Right renal pelvis (tissue), 4 donors: ENCODE data around the gene EFNB3. TPM values are rescaled to one million over a fixed set of nuclear protein-coding genes. Genes with fewer than 3 reads are reported as not detected.
A peak's percentile ranks its signal among the peaks of the same experiment; 100 is the strongest.

Experiments used
- DNase-seq, 4 donors: peaks; one replicate each; pipeline ENCODE4 v3.0.0-alpha.2; 2013; ENCODE audit warnings: low read depth in 4 of 4, low spot score in 3 of 4, missing footprints in 1 of 4
- polyA plus RNA-seq, 4 donors: library from polyadenylated mRNA; unstranded; fragments of 120-200 nt; gene quantifications; one replicate each; pipeline ENCODE4 v1.2.1, GENCODE V29; 2013; ENCODE audit not compliant: insufficient read length in 4 of 4

The EFNB3 gene
- polyA plus RNA-seq, 4 donors = 19.0 to 29.4 (median 23.6) TPM

DNA sequence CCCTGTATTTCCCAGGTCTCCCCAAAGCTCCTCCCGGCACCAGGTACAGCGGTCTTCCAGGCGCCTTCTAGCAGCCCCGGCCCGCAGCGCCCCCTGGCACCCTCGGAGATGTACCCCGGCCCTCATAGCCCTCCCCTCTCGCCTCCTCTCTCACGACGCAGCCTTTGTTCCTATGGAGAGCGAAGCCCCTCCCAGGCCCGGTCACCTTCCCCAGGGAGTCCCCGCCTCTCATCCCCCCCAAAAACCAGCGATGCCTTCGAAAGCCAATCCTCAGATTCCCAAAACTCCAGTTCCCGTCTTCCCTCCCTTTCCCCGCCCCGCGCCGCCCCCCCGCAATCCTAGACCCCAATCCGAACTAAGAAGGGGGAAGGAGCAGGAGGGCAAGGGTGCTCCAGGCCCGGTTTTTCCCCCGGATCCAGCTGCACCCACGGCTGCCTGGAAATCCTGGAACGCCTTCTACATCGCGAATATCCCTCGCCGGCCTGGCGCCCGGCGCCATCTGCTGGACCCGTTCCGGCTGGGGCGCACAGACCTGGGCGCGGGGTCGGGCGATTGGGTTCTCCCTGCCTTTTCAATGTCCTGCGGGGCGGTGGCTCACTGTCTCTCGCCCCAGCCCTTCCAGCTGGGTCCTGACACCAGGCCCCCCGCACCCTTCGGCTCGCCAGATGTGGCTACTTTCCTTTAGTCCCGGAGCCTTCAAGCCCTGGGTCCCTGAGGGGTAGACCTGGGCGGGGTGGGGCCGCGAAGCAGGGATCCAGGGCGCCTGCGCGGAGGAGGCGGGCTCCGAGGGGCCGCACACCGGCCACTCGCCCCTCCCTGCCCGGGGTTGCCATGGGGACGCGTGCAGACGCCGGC, 12.1 kb downstream of the EFNB3 start, which contains the start of gene DNAH2:
TSS of gene DNAH2 (plus strand) at position 844 of the 855 bp plus-strand sequence. CDS start 1,991 bp downstream, outside the sequence.
- DNase-seq = peak; percentile 83 to 92 (median 87)

DNA sequence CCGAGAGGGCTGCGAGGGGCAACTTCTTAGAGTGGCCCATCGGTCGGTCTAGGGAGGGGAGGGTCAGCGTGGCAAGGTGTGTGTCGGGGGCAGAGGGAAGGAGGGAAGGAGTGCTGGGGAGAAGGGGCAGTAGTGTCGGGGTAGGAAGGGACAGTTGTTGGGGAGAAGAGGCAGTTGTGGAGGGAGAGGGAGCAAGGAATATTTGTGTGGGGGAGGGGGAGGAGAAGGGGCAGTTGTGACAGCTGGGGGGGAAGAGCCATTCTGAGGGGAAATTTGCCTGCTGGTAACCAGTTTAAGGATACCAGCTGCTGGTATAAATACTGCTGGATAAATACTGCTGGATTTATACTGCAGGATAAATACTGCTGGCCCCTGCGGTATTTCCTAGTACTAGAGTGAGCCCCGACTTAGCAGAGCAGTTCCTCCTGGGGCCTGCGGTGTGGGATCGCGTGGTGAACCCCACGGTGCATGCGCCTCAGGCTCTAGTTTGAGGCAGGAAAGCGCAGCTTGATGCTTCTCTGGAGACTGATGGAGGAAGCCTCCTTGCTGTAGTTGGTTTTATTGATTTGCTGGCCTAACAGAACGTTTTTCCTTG, 12.9 kb downstream of the EFNB3 start:
- DNase-seq = no peak

DNA sequence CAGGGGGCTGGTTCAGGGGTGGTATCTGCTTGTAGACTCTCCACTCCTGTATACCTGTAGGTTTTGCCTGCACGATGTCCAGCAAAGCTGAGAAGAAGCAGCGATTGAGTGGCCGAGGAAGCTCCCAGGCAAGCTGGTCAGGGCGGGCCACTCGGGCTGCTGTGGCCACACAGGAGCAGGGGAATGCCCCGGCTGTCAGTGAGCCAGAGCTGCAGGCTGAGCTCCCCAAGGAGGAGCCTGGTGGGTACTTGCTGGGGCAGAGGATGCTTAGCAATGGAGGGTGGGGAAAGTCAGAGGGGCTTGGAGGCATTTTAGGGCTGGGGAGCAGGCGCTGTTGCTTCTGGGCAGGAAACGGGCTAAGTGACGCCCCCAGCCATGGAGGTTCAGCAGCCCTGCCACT, 14.7 kb downstream of the EFNB3 start:
- no peak for DNase-seq

DNA sequence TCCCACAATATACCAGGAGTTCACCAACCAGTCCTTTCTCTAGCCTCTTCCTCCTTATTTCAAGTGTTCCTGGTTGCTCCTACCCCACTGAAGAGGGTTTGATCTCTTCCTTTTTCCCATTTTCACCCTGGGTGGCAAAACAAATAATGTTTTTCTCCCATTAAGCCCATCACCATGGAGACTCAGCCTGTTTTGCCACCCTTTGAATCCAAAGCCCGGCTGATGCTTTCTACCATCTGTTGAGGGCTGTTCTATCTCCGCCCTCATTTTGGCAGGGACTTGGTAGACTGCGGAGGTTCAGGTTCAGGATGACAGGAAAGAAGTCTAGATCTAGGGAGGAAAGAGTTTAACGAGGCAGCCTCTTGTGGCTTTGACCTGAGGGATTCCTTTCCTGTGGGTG, 15.1 kb downstream of the EFNB3 start:
- no peak for DNase-seq

DNA sequence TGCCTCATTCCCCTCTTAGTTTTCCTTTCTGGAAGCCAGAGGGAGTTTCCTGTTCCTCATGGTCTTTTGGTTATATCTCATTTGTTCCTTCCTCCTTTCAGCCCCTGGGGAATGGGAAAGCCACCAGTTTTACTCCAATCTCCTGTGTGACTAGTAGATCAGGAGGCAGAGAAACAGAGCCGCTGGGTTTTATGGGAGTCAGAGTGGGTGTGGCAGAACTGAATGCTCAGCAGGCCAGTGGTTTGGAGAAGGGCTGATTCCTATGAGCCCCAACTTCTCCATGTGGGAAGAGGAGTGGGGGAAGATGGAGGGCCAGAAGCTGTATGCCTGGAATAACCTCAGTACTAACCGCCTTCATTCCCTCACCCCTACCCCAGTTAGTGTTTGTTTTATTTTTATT, 16.6 kb downstream of the EFNB3 start:
- DNase-seq = no peak

DNA sequence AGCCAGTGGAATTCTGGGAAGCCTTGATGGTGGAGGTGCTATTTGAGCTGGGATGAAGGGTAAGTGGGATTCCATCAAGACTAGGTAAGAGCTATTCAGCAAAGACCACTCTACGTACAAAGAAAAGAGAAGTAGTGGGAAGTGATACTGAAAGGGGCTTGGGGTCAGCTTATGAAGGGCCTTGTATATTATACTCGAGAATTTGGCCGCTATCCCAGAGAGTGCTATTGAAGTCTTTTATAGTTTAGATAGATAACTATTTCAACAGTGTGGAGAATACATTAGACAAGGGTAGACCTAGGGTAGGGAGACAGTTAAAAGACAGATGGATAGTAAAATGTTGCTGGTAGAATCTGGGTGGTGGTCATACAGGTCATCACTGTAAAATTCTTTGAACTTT, 22.9 kb downstream of the EFNB3 start:
- no peak for DNase-seq

DNA sequence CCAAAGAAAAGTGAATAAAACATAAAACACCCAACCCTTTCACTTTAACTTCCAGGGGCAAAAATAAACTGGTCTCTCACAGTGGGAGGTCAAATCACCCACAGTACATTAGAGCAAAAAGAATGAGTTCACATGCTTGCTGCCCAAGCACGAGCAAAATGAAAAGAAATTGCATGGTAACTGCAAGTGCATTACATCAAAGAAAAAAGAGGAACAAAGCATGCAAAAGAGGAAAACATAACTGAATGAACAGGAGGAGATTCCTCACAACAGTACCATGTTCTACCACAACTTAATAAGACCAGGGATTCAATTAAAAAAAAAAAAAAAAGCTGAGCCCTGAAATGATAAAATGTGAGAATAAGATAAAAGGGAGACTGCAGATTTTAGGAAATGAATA, 24.8 kb downstream of the EFNB3 start:
- no peak for DNase-seq

DNA sequence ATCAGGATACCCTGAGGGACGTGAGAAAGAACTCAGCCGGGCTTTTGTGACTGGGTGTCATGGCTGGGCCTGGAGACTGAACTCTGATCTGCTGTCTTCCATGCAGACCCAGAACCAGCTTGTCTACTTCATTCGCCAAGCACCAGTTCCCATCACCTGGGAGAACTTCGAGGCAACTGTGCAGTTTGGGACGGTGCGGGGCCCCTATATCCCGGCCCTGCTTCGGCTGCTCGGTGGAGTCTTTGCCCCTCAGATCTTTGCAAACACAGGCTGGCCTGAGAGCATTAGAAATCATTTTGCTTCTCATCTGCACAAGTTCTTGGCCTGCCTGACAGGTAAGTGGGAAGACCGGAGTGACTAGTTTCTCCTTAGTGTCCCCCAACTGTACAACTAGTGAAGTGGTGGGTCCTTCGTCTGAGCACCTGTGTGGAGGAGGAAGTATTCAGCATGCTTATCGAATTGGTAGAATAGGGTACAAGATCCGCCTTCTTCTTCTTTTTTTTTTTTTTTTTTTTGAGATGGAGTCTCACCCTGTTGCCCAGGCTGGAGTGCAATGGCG, 28.1 kb downstream of the EFNB3 start:
- no peak for DNase-seq

DNA sequence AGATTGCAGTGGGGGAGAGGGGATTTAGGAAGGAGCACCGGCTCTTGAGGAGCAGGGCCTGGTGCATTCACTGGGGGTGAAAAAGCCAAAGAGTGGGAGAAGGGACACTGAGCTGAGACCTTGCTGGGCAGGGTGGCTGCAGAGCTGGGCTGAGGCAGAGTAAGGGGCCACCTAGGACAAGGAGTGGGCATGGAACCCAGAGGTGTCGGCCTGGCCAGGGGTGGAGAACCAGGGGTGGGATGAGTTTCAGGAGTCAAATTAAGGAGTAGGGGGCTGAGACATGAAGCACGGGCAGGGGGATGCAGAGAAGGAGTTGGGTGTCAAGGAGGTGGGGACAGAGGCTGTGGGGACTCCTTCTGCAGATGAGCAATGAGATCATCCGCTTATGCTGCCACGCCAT, 32.6 kb downstream of the EFNB3 start:
- DNase-seq = no peak

DNA sequence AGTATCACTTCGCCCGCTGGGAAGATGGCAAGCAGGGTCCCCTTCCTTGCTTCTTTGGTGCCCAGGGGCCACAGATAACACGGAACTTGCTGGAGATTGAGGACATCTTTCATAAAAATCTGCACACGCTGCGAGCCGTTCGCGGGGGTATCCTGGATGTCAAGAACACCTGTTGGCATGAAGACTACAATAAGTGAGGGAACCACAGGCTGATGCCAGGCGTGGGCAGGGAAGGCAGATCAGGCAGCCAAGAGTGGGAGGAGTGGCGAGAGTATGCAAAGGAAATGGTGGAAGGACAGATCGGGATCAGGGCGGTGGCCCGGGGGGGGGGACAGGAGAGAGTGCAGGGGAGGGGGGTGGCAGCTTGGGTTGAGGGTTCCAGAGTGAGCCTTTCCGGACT, 34.7 kb downstream of the EFNB3 start:
- no peak for DNase-seq

DNA sequence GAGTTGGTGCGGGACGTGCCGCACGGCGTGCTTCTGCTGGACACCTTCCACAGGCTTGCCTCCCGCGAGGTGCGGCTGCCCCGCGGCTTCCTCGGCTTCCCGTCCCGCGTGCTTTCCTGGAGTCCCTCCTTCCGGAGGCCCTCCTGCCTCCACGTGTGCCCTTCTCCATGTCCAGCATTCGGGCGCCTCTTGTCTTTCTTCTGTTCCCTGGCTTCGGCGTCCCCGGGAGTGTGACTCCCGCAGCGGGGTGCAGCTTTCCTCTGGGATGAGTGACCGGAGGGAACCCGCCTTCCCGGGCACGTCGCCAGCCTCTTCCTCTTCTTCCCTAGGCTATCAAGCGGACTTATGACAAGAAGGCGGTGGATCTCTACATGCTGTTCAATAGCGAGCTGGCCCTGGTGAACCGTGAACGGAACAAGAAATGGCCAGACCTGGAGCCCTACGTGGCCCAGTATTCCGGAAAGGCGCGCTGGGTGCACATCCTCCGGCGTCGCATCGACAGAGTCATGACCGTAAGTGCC, 35.5 kb downstream of the EFNB3 start:
- DNase-seq = no peak

DNA sequence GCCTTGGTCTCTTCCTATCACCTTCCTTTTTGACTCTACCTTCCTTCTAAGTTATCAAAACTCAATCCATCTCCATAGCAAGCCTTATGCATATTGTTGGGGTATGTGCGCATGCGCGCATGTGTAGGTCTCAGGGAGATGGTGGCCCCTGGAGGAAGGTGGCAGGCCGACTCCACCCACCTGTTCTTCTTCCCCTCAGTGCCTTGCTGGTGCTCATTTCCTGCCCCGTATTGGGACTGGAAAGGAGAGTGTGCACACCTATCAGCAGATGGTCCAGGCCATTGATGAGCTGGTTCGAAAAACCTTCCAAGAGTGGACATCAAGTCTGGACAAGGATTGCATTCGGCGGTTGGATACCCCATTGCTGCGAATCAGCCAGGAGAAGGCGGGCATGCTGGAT, 37.7 kb downstream of the EFNB3 start:
- no peak for DNase-seq

DNA sequence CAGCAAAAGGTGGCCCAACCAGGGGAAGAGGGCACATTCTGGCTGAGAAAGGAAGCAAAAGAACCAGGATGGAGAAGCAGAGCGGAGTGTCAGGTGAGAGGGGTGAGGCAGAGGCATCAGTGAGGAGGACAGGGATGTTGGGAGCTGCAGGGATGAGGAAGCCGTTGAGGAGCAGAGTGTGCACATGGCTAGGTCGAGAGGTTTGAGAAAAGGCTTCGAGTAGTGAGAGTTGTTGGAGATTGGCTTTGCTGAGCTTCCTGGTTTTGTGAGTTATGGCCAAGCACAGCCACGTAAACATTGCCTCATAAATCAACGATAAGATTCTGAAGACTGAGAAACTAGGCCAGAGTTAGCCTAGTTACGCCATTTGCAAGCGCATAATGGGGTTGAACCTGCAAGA, 39.4 kb downstream of the EFNB3 start:
- peak in 1 of 4 donors; percentile 5 for DNase-seq

DNA sequence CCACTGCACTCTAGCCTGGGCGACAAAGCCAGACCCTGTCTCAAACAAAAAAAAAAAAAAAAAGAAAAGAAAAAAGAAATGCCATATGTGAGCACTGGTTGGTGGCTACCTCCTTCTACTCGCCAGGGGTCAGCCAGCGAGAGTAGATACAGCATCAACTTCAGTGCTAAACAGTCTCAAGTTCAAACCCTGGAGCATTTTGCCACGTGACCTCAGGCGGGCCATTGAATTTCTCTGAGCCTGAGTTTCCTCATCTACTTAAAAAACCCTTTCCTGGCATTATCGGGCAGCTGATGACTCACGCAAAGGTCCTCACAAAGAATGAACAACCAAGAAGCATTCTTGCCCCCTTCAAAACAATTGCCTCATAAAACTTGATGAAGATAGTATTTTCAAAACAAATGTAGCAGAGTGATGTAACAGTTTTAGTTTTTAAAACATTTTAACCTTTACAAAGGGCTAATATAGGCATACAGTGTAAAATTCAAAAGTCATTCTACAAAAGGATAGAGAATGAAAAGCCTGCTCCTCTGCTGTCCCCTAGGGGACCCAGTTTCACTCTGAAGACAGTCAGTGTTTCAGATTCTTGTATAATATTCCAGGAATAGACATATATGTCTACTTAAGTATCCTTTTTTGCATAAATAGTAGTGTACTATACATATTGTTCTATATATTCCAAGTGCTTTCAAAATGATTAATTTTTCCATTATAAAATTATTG, 40.9 kb downstream of the EFNB3 start:
- no peak for DNase-seq

DNA sequence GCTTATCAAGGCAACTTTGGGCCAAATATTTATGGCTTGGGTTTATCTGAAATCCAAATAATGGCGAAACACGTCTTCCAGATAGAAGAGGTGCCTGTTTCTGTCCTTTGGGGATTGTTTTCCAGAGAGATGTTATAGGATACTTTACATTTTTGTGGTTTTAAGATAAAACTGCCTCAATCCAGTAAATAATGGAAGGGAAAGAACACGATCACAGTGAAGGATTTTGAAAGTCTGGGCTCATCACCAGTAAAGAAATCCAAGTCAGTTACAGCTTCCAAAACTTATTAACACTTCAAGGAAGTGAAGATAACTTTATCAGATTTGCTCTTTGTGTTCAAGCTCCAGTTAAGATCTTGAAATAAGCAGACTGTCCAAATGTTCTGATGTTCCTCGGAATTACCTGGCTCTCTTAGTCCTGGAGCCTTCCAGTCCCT, 42.7 kb downstream of the EFNB3 start:
- no peak for DNase-seq

DNA sequence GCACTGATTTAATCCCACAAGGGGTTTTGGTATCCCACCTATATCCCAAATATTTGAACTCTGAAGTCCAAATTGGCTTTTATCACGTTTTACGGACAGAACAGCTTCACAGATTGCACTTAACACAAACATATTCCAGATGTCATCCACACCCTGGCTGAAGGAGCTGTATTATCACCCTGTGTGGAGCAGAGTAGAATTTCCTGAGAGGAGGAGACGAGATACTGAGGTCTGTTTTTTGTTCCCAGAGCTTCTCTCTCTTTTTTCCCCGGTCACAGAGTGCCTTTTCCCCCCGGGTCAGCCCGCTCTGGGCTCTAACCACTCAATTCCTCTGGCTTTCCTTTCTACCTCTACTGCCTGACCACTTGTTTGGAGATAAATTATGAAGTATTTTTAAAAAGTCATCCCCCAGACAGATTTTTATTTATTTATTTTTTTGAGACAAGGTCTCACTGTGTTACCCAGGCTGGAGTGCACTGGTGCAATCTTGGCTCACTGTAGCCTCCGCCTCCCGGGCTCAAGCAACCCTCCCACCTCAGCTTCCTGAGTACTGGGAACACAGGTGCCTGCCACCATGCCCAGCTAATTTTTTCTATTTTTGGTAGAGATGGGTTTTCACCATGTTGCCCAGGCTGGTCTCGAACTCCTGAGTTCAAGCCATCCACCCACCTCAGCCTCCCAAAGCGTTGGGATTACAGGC, 43.2 kb downstream of the EFNB3 start:
- DNase-seq = no peak

DNA sequence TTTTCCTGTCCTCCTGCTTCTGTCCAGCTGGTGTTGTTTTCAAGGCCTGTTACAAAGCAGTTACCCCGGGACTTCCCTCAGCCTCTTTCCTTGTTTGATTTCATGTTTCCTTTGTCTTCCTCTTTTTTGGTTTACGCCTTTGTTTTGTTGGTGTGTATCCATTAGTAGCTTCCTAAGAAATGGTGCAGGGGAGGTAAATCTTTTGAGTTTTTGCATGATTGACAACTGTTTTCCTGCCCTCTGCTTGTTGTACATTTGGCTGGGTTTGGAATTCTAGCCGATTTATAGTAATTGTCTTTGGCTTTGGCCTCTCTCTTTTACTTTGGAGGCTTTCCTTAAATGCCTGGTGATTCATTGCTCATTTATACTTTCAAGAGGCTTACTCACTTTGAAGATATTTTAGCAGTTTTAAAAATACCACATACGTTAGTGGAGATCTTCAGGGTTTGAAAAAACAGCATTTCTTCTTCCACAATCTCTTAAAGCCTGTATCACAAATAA, 45.4 kb downstream of the EFNB3 start:
- DNase-seq = no peak

DNA sequence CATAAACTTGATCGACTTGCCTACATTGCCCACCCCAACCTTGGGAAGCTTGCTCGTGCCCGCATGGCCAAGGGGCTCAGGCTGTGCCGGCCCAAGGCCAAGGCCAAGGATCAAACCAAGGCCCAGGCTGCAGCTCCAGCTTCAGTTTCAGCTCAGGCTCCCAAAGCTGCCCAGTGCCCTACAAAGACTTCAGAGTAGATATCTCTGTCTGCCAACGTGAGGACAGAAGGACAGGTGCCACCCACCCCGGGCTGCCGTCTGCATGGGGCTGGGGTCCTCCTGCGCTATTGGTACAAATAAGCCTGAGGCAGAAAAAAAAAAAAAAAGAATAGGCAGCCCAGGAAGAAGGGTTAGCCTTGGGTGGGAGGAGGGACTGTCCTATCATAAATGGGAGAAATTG, 49.7 kb downstream of the EFNB3 start:
- DNase-seq = no peak

DNA sequence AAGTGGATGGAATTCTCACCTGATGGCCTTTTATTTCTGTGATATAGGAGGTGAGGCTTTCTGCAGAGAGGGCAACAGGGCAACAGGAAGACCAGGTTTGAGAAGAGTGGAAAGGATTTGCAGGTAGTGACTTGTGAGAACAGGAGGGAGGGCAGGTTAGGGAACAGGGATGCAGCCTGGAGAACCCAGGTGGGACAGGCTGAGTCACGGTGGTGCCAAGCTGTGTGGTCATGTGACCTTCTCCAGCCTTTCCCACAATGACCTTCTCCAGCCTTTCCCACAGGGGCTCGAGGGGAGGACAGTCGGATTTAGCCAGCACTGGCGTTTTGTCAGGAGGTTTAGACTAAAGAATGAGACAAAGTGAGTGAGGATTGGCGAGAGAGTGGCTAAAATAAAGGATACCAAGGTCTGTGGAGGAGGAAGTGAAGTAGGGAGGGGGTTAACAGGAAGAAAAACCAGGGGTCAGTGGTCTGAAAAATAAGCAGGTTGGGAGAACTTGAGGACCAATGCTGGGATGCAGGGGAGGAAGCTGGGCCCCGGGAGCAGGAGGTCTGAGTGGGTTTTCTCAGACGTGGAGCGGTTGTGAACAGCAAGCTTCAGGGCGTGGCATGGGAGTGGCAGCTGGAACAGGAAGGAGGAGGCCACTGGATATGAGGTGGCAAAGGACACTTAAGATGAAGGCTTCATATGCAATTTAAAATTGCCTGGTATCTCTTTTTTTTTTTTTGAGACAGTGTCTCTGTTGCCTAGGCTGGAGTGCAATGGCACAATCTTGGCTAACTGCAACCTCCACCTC, 50.3 kb downstream of the EFNB3 start:
- no peak for DNase-seq
